Measurements from ENCODE around the gene ANP32B.
"Not testable (repeated sequence)": the region's sequence is repeated elsewhere in the genome, so short reads cannot be mapped to it uniquely, and the experiment has no call there.

Gene ANP32B

GRCh38 chr9:97994703-97995102 lies 11.6 kb downstream of the ANP32B start:
- no peak for DNase-seq

- DNase-seq = not testable (repeated sequence)
These were observed 13.5 kb downstream of the ANP32B start for GRCh38 chr9:97996676-97997075.

GRCh38 chr9:97997330-97998276 lies 14.5 kb downstream of the ANP32B start:
- DNase-seq = no peak

- no peak for DNase-seq
These were observed 19.7 kb downstream of the ANP32B start for GRCh38 chr9:98002808-98003207.

GRCh38 chr9:98006127-98006796 lies 23.1 kb downstream of the ANP32B start:
- DNase-seq = no peak

- DNase-seq = no peak
These were observed 24.2 kb downstream of the ANP32B start for GRCh38 chr9:98007251-98007928.

GRCh38 chr9:98008764-98009163 lies 25.6 kb downstream of the ANP32B start:
- no peak for DNase-seq

GRCh38 chr9:98009437-98009836 lies 26.3 kb downstream of the ANP32B start:
- DNase-seq = no peak

- no peak for DNase-seq
These were observed 26.8 kb downstream of the ANP32B start for GRCh38 chr9:98009936-98010335.

- DNase-seq = no peak
These were observed 27.3 kb downstream of the ANP32B start for GRCh38 chr9:98010445-98010844.

GRCh38 chr9:98011122-98011521 lies 28.0 kb downstream of the ANP32B start:
- no peak for DNase-seq

GRCh38 chr9:98016137-98016680 lies 33.1 kb downstream of the ANP32B start:
- no peak for DNase-seq

- no peak for DNase-seq
These were observed 34.2 kb downstream of the ANP32B start for GRCh38 chr9:98017306-98017705.

GRCh38 chr9:98018347-98018746 lies 35.2 kb downstream of the ANP32B start:
- DNase-seq = no peak

- no peak for DNase-seq
These were observed 36.0 kb downstream of the ANP32B start for GRCh38 chr9:98019098-98019497.

GRCh38 chr9:98019869-98020268 lies 36.7 kb downstream of the ANP32B start:
- not testable (repeated sequence) for DNase-seq

GRCh38 chr9:98020476-98021145 lies 37.5 kb downstream of the ANP32B start:
- DNase-seq = no peak

- DNase-seq = no peak
These were observed 38.3 kb downstream of the ANP32B start for GRCh38 chr9:98021306-98022040.

- no peak for DNase-seq
These were observed 39.3 kb downstream of the ANP32B start for GRCh38 chr9:98022447-98022846.

GRCh38 chr9:98024702-98025101 lies 41.6 kb downstream of the ANP32B start:
- no peak for DNase-seq

GRCh38 chr9:98031169-98031568 lies 48.0 kb downstream of the ANP32B start:
- DNase-seq = no peak

GRCh38 chr9:98031935-98032334 lies 48.8 kb downstream of the ANP32B start:
- DNase-seq = no peak

All from inflammatory macrophage treated with lipopolysaccharide for 1 hour (primary cell).